K562 (cell line): ENCODE data around the gene FAM187B. TPM values are rescaled to one million over a fixed set of nuclear protein-coding genes. Genes with fewer than 3 reads are reported as not detected.

Experiments
- NR1H2 ChIP-seq: sonication (generic); formaldehyde crosslinking; IDR thresholded peaks from 2 replicates; pipeline ENCODE4 v1.4.0; 2020; ENCODE audit warnings: mild to moderate bottlenecking, missing genetic modification reagents
- OTX1 ChIP-seq: fragments of 450-650 bp; formaldehyde crosslinking; IDR thresholded peaks from 2 replicates; pipeline ENCODE4 v1.4.0; 2022; ENCODE audit warnings: mild to moderate bottlenecking
- RBM22 ChIP-seq: fragments of 200-400 bp; formaldehyde crosslinking; IDR thresholded peaks from 2 replicates; pipeline ENCODE4 v1.6.1; 2018; ENCODE audit warnings: low read length, low read depth; ENCODE audit not compliant: poor library complexity, severe bottlenecking
- REST ChIP-seq, 2 experiments: fragments of 450-650 bp; formaldehyde crosslinking in 1 of 2; IDR thresholded peaks; 2 replicates each; pipeline versions ENCODE4 v1.4.0 to v1.6.1; 2014 to 2020; ENCODE audit warnings: mild to moderate bottlenecking in 2 of 2, borderline replicate concordance in 1 of 2, low read depth in 1 of 2
- ZBTB11 ChIP-seq, 3 experiments: fragments of 200-800 bp in 1 of 3; fragments of 250-450 bp in 1 of 3; fragments of 450-650 bp in 1 of 3; sonication (Bioruptor Pico) in 1 of 3; sonication (Bioruptor generic) in 1 of 3; formaldehyde crosslinking in 1 of 3; IDR thresholded peaks; 2 replicates each; pipeline versions ENCODE4 v1.6.1 to v1.8.0; 2016 to 2022; ENCODE audit warnings: mild to moderate bottlenecking in 2 of 3, missing genetic modification characterization in 2 of 3, missing compliant biosample characterization in 1 of 3, moderate library complexity in 1 of 3
- ZFPM2 ChIP-seq: fragments of 250-450 bp; sonication (Bioruptor Pico); IDR thresholded peaks from 2 replicates; pipeline ENCODE4 v1.5.1; 2022; ENCODE audit warnings: mild to moderate bottlenecking
- ZNF121 ChIP-seq: sonication (generic); formaldehyde crosslinking; conservative IDR thresholded peaks from 2 replicates; pipeline ENCODE4 v1.8.0; 2022; ENCODE audit warnings: missing genetic modification reagents
- ZSCAN32 ChIP-seq: fragments of 450-650 bp; formaldehyde crosslinking; IDR thresholded peaks from 2 replicates; pipeline ENCODE4 v1.4.0; 2020; ENCODE audit warnings: mild to moderate bottlenecking, moderate library complexity
- polyA plus RNA-seq, 8 experiments: library from polyadenylated mRNA; depleted of rRNA in 4 of 8; stranded (reverse) in 5 of 8; unstranded in 3 of 8; fragments of >200 nt; fragmentation: Nextera tagmentation in 2 of 8; fragmentation: Illumina TruSeq in 1 of 8; extraction: Ambion mirVana in 2 of 8; extraction: Trizol in 1 of 8; gene quantifications; 2 replicates each; pipeline versions ENCODE4 v1.2.1 to v1.2.3, GENCODE V29; 2011 to 2014; ENCODE audit warnings: inconsistent platforms in 1 of 8, missing spikeins in 1 of 8
- total RNA-seq, 7 experiments: library from RNA; depleted of rRNA in 6 of 7; stranded (reverse); fragments of >200 nt in 6 of 7; fragmentation: Illumina TruSeq in 2 of 7; extraction: Trizol in 2 of 7; gene quantifications; 2 replicates each; pipeline versions ENCODE4 v1.2.1 to v1.2.3, GENCODE V29; 2011 to 2021; ENCODE audit warnings: low replicate concordance in 1 of 7

The FAM187B gene
- total and polyA plus RNA-seq, 9 of the 15 experiments (the other 6 are each of a cell fraction or from before 2014, with no cell fraction given): 0.04 to 0.09 TPM; not detected in 7

GRCh38 chr19:35199481-35199880 lies 29.1 kb downstream of the FAM187B start (continued):
- no peak for TF ChIP-seq ZBTB11 (CRISPR knock-in tag; IDR thresholded peaks at IDR 0.05)
- TF ChIP-seq OTX1 (CRISPR knock-in tag): no peak
- no peak for TF ChIP-seq ZNF121 (CRISPR knock-in tag)
- TF ChIP-seq NR1H2 (CRISPR knock-in tag): no peak
- no peak for TF ChIP-seq ZFPM2 (CRISPR knock-in tag)
- TF ChIP-seq REST (IDR thresholded peaks at IDR 0.05; ENCODE audit: borderline replicate concordance): no peak
- no peak for TF ChIP-seq REST (CRISPR knock-in tag; IDR thresholded peaks at IDR 0.05; ENCODE audit: low read depth)
- TF ChIP-seq RBM22: no peak
- TF ChIP-seq ZSCAN32 (CRISPR knock-in tag): no peak
